ENCODE results near the gene LPP.

GRCh38 chr3:188133219-188133618 lies 20.7 kb upstream of the LPP start:
- TF ChIP-seq CTCF (optimal IDR thresholded peaks at IDR 0.05 in 1 of 3, IDR thresholded peaks at IDR 0.05 in 1 of 3, conservative IDR thresholded peaks at IDR 0.05 in 1 of 3; ENCODE audit: extremely low read depth in 1 of 3, insufficient read depth in 2 of 3, low read length in 3 of 3) (no peak), EZH2 (IDR thresholded peaks at IDR 0.05; ENCODE audit: low read length) (no peak)

Measured in keratinocyte (primary cell).